ENCODE measurements around the gene DNM3. TPM values are rescaled to one million over a fixed set of nuclear protein-coding genes. Genes with fewer than 3 reads are reported as not detected.

Gene DNM3
- total RNA-seq, 1 donor from 2014 or later, result 2.1 TPM

DNA sequence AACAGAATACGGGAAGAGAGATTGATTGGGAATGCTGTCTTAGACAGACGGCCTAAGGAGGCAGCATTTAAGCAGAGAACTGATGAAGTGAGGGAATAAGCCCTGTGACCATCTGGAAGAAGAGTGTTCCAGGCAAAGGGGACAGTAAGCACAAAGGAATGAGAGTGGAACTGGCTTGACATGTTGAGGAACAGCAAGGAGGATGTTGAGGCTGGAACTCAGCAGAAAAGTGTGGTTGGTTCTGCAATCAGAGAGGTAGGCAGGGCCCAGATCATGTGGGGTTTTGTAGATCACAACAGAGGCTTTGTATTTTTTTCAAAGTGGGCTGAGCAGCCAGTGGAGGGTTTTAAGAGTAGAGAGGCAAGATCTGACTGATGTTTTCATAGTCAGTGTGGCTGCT lies 157.4 kb downstream of the DNM3 start:
- ATAC-seq (ENCODE audit: low read depth) (no peak), DNase-seq (no peak)
- ChIA-PET POLR2A (no interaction called here), CTCF (interaction anchor here (2.5 kb wide), 1 partner anchor 10 kb away, joined by 6 read pairs; no protein-coding TSS in a partner anchor)
- H3K27me3 Mint-ChIP-seq, result no peaks in the 10 kb centered on the region
- no peaks in the 10 kb centered on the region for H3K4me1 Mint-ChIP-seq
- no peaks in the 10 kb centered on the region for H3K9me3 Mint-ChIP-seq
- H3K4me3 Mint-ChIP-seq, result no peak overlapping the region
- H3K27ac Mint-ChIP-seq, result no peak overlapping the region
- TF ChIP-seq, protein P1, sequence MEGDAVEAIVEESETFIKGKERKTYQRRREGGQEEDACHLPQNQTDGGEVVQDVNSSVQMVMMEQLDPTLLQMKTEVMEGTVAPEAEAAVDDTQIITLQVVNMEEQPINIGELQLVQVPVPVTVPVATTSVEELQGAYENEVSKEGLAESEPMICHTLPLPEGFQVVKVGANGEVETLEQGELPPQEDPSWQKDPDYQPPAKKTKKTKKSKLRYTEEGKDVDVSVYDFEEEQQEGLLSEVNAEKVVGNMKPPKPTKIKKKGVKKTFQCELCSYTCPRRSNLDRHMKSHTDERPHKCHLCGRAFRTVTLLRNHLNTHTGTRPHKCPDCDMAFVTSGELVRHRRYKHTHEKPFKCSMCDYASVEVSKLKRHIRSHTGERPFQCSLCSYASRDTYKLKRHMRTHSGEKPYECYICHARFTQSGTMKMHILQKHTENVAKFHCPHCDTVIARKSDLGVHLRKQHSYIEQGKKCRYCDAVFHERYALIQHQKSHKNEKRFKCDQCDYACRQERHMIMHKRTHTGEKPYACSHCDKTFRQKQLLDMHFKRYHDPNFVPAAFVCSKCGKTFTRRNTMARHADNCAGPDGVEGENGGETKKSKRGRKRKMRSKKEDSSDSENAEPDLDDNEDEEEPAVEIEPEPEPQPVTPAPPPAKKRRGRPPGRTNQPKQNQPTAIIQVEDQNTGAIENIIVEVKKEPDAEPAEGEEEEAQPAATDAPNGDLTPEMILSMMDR (IDR thresholded peaks at IDR 0.05), result no peak
- intact Hi-C loops (cut with micrococcal nuclease), result no loop called here
- H3K36me3 Mint-ChIP-seq (ENCODE audit: low read depth), result no peaks in the 10 kb centered on the region

DNA sequence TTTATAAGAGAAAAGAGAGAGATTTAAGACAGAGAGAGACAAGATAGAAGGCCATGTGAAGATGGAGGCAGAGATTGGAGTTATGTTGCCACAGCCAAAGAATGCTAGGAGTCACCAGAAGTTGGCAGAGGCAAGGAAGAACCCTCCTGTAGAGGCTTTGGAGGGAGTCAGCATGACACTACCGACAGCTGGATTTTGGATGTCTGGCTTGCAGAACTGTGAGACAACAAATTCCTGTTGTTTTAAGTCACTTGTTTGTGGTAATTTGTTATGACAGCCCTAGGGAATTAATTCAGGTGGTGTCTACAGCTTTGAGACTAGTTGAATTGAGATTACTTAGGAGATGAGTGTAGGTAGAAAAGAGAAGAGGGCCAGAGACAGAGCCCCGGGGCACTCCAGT lies 158.5 kb downstream of the DNM3 start:
- ChIA-PET CTCF (interaction anchor here (0.9 to 1.3 kb wide), 2 partner anchors 421 to 444 kb away, joined by 3 read pairs; partner anchors contain the start of genes C1orf105 and PIGC), POLR2A (no interaction called here)
- no peak overlapping the region for H3K4me3 Mint-ChIP-seq
- no peak overlapping the region for H3K27ac Mint-ChIP-seq
- no peaks in the 10 kb centered on the region for H3K9me3 Mint-ChIP-seq
- intact Hi-C loops (cut with micrococcal nuclease), result loop anchor here (5.0 kb wide), 1 partner anchor 138 kb away; no protein-coding TSS in a partner anchor
- no peaks in the 10 kb centered on the region for H3K4me1 Mint-ChIP-seq
- no peaks in the 10 kb centered on the region for H3K27me3 Mint-ChIP-seq
- H3K36me3 Mint-ChIP-seq (ENCODE audit: low read depth), result no peaks in the 10 kb centered on the region
- DNase-seq (no peak), ATAC-seq (ENCODE audit: low read depth) (no peak)
- TF ChIP-seq, protein P1 (IDR thresholded peaks at IDR 0.05), result no peak

DNA sequence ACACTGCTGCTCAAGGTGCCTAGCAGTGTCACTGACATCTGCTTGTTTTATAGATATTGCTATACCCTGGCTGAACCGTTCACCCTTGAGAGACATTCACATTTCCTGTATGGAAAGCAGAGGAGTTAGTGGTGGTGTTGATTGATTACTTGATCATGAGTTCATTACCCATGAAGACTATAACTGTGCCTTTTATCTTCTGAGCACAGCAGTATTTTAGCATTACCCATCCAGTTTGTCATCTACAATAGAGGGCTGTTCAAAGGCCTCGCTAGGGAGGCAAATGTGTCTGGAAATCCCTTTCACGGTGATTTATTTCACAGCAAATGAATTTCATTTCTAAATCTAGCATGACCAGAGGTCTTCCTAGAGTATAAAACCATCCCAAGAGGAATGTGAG lies 160.0 kb downstream of the DNM3 start:
- TF ChIP-seq, protein P1 (IDR thresholded peaks at IDR 0.05), result no peak
- Mint-ChIP-seq H3K4me3 (no peak overlapping the region), H3K9me3 (no peaks in the 10 kb centered on the region), H3K27me3 (no peaks in the 10 kb centered on the region), H3K27ac (no peak overlapping the region), H3K4me1 (no peaks in the 10 kb centered on the region), H3K36me3 (ENCODE audit: low read depth) (no peaks in the 10 kb centered on the region)
- DNase-seq (no peak), ATAC-seq (ENCODE audit: low read depth) (no peak)
- ChIA-PET CTCF (interaction anchor here (1.3 to 3.9 kb wide), 5 partner anchors 400 to 445 kb away, joined by 3 to 63 read pairs (median 49); partner anchors contain the start of genes C1orf105 and PIGC), POLR2A (interaction anchor here (1.0 kb wide), 1 partner anchor 393 kb away, joined by 3 read pairs; no protein-coding TSS in a partner anchor)
- intact Hi-C loops (cut with micrococcal nuclease), result loop anchor here (5.0 kb wide), 1 partner anchor 136 kb away; no protein-coding TSS in a partner anchor

DNA sequence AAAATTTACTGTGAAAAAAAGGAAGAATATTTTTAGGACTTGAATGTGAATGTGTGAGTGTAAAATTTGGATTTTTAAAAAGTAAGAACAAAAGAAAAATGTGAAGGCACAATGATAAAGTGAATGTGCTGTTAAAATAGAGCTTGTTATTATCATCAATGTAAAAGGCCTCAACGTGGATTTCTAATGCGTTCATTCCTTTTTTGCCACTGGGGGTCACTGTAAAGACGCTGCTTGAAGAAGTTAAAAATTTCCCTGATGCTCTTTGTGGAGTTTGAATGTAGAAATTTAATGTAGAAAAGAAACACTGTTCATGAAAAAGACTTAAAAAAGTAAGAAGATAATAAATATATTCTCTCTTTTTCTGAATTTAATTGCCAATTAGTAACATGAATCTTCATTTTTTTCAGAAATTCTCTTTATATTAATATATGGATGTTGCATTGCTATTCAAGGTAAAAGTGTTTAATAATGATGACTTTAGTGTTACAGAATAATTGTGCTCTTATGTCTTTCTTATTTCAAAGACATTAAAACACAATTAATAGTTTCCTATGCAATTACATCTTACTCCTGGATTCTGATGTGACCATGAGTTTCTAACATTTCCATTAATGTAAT lies 161.5 kb downstream of the DNM3 start:
- no peaks in the 10 kb centered on the region for H3K36me3 Mint-ChIP-seq (ENCODE audit: low read depth)
- ChIA-PET POLR2A (interaction anchor here (0.6 to 1.3 kb wide), 3 partner anchors 92 to 397 kb away, joined by 3 to 4 read pairs (median 3); no protein-coding TSS in a partner anchor), CTCF (interaction anchor here (0.6 to 3.9 kb wide), 33 partner anchors 8 to 740 kb away, joined by 3 to 63 read pairs (median 5); partner anchors contain the start of genes C1orf105 and PIGC)
- ATAC-seq (ENCODE audit: low read depth) (no peak), DNase-seq (no peak)
- intact Hi-C loops (cut with micrococcal nuclease), result loop anchor here (1.0 to 5.0 kb wide), 6 partner anchors 87 to 716 kb away; partner anchors contain the start of gene PIGC
- H3K9me3 Mint-ChIP-seq, result no peaks in the 10 kb centered on the region
- no peaks in the 10 kb centered on the region for H3K27me3 Mint-ChIP-seq
- no peaks in the 10 kb centered on the region for H3K4me1 Mint-ChIP-seq
- no peak overlapping the region for H3K4me3 Mint-ChIP-seq
- TF ChIP-seq, protein P1 (IDR thresholded peaks at IDR 0.05), result peak; percentile 32
- no peak overlapping the region for H3K27ac Mint-ChIP-seq

DNA sequence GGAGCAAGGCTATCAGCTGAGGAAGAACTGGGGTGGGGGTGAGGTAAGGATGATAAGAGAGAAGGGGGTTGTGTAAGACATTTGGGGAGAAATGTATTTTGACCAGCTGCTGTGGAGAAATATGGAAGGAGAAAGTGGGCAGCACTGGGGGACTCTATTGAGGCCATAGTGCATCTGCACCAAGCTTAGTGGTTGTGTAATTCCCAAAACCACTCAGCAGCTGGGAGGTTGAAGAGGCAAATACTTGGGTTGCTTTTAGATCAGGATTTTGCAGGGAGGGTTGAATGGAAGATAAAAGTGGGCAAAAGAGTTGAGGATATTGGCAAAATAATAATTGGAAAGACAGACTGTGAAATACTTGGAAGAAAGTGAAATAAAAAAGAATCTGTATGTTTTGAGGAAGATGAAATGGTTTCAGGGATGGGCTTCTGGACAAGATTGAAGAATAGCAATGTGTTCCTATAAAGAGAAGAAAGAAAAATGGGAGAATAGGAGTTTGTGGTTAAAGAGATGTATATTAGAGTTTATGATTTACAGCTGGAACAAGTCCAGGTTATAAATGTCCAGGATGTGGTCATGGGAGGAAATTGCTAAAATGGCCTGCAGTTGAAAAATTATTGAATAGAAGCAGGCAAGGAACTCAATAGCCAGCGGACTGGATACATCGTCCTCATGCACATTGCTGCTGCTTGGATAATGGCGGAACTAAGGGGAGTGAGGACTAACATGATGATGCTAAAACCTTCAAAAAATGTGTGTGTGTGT lies 162.7 kb downstream of the DNM3 start:
- Mint-ChIP-seq H3K36me3 (ENCODE audit: low read depth) (no peaks in the 10 kb centered on the region), H3K27ac (no peak overlapping the region), H3K4me3 (no peak overlapping the region), H3K4me1 (no peaks in the 10 kb centered on the region), H3K9me3 (no peaks in the 10 kb centered on the region), H3K27me3 (no peaks in the 10 kb centered on the region)
- intact Hi-C loops (cut with micrococcal nuclease), result loop anchor here (5.0 kb wide), 1 partner anchor 133 kb away; no protein-coding TSS in a partner anchor
- TF ChIP-seq, protein P1 (IDR thresholded peaks at IDR 0.05), result no peak
- ATAC-seq (ENCODE audit: low read depth) (no peak), DNase-seq (no peak)
- ChIA-PET POLR2A (no interaction called here), CTCF (interaction anchor here (0.5 to 3.9 kb wide), 9 partner anchors 18 to 738 kb away, joined by 3 to 63 read pairs (median 10); partner anchors contain the start of gene PIGC)
